ENCODE data around the gene PASK.

GRCh38 chr2:241072151-241072550 lies 77.1 kb downstream of the PASK start:
- TF ChIP-seq CTCF (IDR thresholded peaks at IDR 0.05 in 4 of 5, conservative IDR thresholded peaks at IDR 0.05 in 1 of 5) (no peak), POLR2A (IDR thresholded peaks at IDR 0.05) (no peak)

All from gastrocnemius medialis (tissue), 4 donors.